Hepatocyte (in vitro differentiated cells): ENCODE data around the gene TPBGL. TPM values are rescaled to one million over a fixed set of nuclear protein-coding genes. Genes with fewer than 3 reads are reported as not detected.

Experiments
- DNase-seq: peaks from one replicate; pipeline ENCODE4 v3.0.0-alpha.2; 2016; ENCODE audit warnings: low spot score
- H2AFZ ChIP-seq: fragments of 200-600 bp; sonication (generic); 2 replicates; pipeline ENCODE4 v1.6.0; 2016; ENCODE audit warnings: antibody characterized with exemption, mild to moderate bottlenecking
- H3K27ac ChIP-seq: fragments of 200-600 bp; sonication (generic); 2 replicates; pipeline ENCODE4 v1.5.1; 2016; ENCODE audit warnings: mild to moderate bottlenecking
- H3K27me3 ChIP-seq: fragments of 200-600 bp; sonication (generic); 2 replicates; pipeline ENCODE4 v1.6.1; 2016
- H3K36me3 ChIP-seq: fragments of 200-600 bp; sonication (generic); replicated peaks from 2 replicates; pipeline ENCODE4 v1.5.1; 2016; ENCODE audit warnings: low read depth; ENCODE audit not compliant: insufficient read depth
- H3K4me1 ChIP-seq: fragments of 200-600 bp; sonication (generic); 2 replicates; pipeline ENCODE4 v1.5.1; 2016; ENCODE audit warnings: mild to moderate bottlenecking, moderate library complexity; ENCODE audit not compliant: insufficient read depth
- H3K4me2 ChIP-seq: fragments of 200-600 bp; sonication (generic); 2 replicates; pipeline ENCODE4 v1.6.0; 2016
- H3K4me3 ChIP-seq: fragments of 200-600 bp; sonication (generic); 2 replicates; pipeline ENCODE4 v1.5.1; 2016; ENCODE audit warnings: mild to moderate bottlenecking
- H3K79me2 ChIP-seq: fragments of 200-600 bp; sonication (generic); 2 replicates; pipeline ENCODE4 v1.6.0; 2017; ENCODE audit warnings: mild to moderate bottlenecking
- H3K9me2 ChIP-seq: fragments of 200-600 bp; sonication (generic); replicated peaks from 2 replicates; pipeline ENCODE4 v1.6.0; 2017; ENCODE audit warnings: mild to moderate bottlenecking; ENCODE audit not compliant: insufficient read depth
- H3K9me3 ChIP-seq: fragments of 200-600 bp; sonication (generic); 2 replicates; pipeline ENCODE4 v1.5.1; 2016; ENCODE audit warnings: low read depth, mild to moderate bottlenecking
- H4K20me1 ChIP-seq: fragments of 200-600 bp; sonication (generic); 2 replicates; pipeline ENCODE4 v1.6.0; 2016; ENCODE audit warnings: mild to moderate bottlenecking; ENCODE audit not compliant: insufficient read depth, poor library complexity, severe bottlenecking
- EZH2 ChIP-seq: fragments of 200-600 bp; sonication (generic); IDR thresholded peaks from 2 replicates; pipeline ENCODE4 v1.6.1; 2016; ENCODE audit warnings: antibody characterized with exemption, mild to moderate bottlenecking, borderline replicate concordance
- EZH2phosphoT487 ChIP-seq: fragments of 200-600 bp; sonication (generic); IDR thresholded peaks from one replicate; pipeline ENCODE4 v1.6.1; 2018; ENCODE audit warnings: antibody characterized with exemption, mild to moderate bottlenecking, low read depth, moderate library complexity; ENCODE audit not compliant: unreplicated experiment, severe bottlenecking
- WGBS: methylation state at CpG from one replicate; pipeline ENCODE4 v1.1.6; 2016; ENCODE audit warnings: low lambda C conversion rate; ENCODE audit errors: missing lambda C conversion rate; 5-methylcytosine and 5-hydroxymethylcytosine counted together
- polyA plus RNA-seq: library from polyadenylated mRNA; unstranded; fragments of >200 nt; fragmentation: Nextera tagmentation; extraction: Ambion mirVana; gene quantifications from 2 replicates; pipeline ENCODE4 v1.2.1, GENCODE V29; 2016
- total RNA-seq: library from RNA; depleted of rRNA; stranded (reverse); fragments of >200 nt; gene quantifications from 2 replicates; pipeline ENCODE4 v1.2.3, GENCODE V29; 2014
- TF ChIP-seq, protein P1 (sequence below): fragments of 200-600 bp; sonication (generic); IDR thresholded peaks from 2 replicates; pipeline ENCODE4 v1.5.1; 2016; ENCODE audit warnings: antibody characterized with exemption, mild to moderate bottlenecking; ENCODE audit not compliant: poor library complexity

The TPBGL gene
- total and polyA plus RNA-seq, 2 experiments from 2014 or later = 0.12 TPM; not detected in 1

DNA sequence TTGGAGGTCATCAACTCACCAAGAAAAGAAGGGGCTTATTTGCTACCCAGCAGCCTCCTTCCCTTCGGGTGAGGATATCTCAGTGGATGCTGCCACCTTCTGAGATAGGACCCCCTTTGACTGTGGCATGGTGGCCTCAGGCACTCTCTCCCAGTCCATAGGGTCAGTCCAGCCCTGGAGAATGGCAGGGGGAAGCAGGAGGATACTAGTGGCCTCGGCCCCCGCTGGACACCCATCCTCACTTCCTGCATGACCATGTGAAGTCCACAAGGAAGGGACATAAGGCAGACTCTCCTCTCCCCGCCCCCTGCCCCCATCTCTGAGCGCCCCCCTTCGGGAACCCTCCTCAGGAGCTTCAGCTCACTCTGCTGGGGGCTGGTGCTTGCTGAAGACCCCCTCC lies 24.4 kb downstream of the TPBGL start:
- H3K27ac ChIP-seq = no peak overlapping the region
- TF ChIP-seq EZH2phosphoT487 = no peak

GRCh38 chr11:75265851-75266531 lies 25.4 kb downstream of the TPBGL start:
- H3K9me2 ChIP-seq = no peaks in the 10 kb centered on the region
- WGBS = 85% methylated on average over 17 of the region's 17 CpGs
- DNase-seq = peak; percentile 40
- H3K9me3 ChIP-seq = no peaks in the 10 kb centered on the region
- no peak overlapping the region for H2AFZ ChIP-seq
- H3K36me3 ChIP-seq = no peaks in the 10 kb centered on the region
- no peak overlapping the region for H3K27ac ChIP-seq
- no peak overlapping the region for H3K4me2 ChIP-seq
- no peaks in the 10 kb centered on the region for H4K20me1 ChIP-seq
- no peak overlapping the region for H3K4me3 ChIP-seq
- no peaks in the 10 kb centered on the region for H3K27me3 ChIP-seq
- TF ChIP-seq EZH2phosphoT487 (no peak), EZH2 (no peak)
- TF ChIP-seq, protein P1, sequence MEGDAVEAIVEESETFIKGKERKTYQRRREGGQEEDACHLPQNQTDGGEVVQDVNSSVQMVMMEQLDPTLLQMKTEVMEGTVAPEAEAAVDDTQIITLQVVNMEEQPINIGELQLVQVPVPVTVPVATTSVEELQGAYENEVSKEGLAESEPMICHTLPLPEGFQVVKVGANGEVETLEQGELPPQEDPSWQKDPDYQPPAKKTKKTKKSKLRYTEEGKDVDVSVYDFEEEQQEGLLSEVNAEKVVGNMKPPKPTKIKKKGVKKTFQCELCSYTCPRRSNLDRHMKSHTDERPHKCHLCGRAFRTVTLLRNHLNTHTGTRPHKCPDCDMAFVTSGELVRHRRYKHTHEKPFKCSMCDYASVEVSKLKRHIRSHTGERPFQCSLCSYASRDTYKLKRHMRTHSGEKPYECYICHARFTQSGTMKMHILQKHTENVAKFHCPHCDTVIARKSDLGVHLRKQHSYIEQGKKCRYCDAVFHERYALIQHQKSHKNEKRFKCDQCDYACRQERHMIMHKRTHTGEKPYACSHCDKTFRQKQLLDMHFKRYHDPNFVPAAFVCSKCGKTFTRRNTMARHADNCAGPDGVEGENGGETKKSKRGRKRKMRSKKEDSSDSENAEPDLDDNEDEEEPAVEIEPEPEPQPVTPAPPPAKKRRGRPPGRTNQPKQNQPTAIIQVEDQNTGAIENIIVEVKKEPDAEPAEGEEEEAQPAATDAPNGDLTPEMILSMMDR = no peak
- no peaks in the 10 kb centered on the region for H3K4me1 ChIP-seq
- H3K79me2 ChIP-seq = no peaks in the 10 kb centered on the region

More for the DNA sequence above, 24.4 kb downstream of the TPBGL start:
- Histone ChIP-seq H3K27me3 (no peaks in the 10 kb centered on the region), H3K9me3 (no peaks in the 10 kb centered on the region), H3K4me1 (no peaks in the 10 kb centered on the region), H3K79me2 (no peaks in the 10 kb centered on the region), H4K20me1 (no peaks in the 10 kb centered on the region), H2AFZ (no peak overlapping the region), H3K4me3 (no peak overlapping the region), H3K9me2 (no peaks in the 10 kb centered on the region), H3K4me2 (no peak overlapping the region), H3K36me3 (no peaks in the 10 kb centered on the region)
- no peak for DNase-seq
- WGBS = 96% methylated on average over 6 of the region's 6 CpGs

GRCh38 chr11:75267171-75267970 lies 26.8 kb downstream of the TPBGL start:
- no peak for DNase-seq
- H3K4me3 ChIP-seq = no peak overlapping the region
- no peaks in the 10 kb centered on the region for H3K79me2 ChIP-seq
- 95% methylated on average over 20 of the region's 27 CpGs for WGBS
- H3K36me3 ChIP-seq = no peaks in the 10 kb centered on the region
- H3K27me3 ChIP-seq = no peaks in the 10 kb centered on the region
- H3K4me1 ChIP-seq = no peaks in the 10 kb centered on the region
- no peaks in the 10 kb centered on the region for H3K9me3 ChIP-seq
- TF ChIP-seq EZH2phosphoT487 = no peak
- no peak for TF ChIP-seq EZH2
- TF ChIP-seq, protein P1 = no peak
- no peak overlapping the region for H2AFZ ChIP-seq
- no peak overlapping the region for H3K4me2 ChIP-seq
- no peaks in the 10 kb centered on the region for H3K9me2 ChIP-seq
- no peak overlapping the region for H3K27ac ChIP-seq
- no peaks in the 10 kb centered on the region for H4K20me1 ChIP-seq
